Measurements from ENCODE around the gene LMNTD1. TPM values are rescaled to one million over a fixed set of nuclear protein-coding genes. Genes with fewer than 3 reads are reported as not detected.

Gene LMNTD1
- total RNA-seq, 4 donors from 2014 or later: not detected

DNA sequence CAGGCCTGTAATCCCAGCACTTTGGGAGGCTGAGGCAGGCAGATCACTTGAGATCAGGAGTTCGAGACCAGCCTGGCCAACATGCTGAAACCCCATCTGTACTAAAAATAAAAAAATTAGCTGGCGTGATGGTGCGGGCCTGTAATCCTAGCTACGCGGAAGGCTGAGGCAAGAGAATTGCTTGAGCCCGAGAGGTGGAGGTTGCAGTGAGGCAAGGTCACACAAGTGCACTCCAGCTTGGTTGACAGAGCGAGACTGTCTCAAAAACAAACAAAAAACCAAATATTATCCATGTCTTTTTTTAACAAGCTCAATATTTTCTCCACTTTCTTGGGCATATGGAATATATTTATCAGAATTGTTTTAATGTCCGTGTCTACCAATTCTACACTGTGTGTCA, 89.6 kb downstream of the LMNTD1 start:
- intact Hi-C loops (cut with DNase I; ENCODE audit: low total_unique reads) (no loop called here), in situ Hi-C loops (cut with MboI; ENCODE audit: low pct_ligation_motif_present in 1 of 4, low pct_unique_long_range_greater_than_20kb in 1 of 4, low sequenced_read_pairs in 3 of 4) (loop anchor here in 1 of 4 donors (25.0 kb wide), 1 partner anchor 99 kb away; the partner anchor contains the start of gene LMNTD1)
- no peak for DNase-seq
- 93 to 94% methylated on average over 8 of the region's 8 CpGs for WGBS, 2 donors (ENCODE audit: low coverage in 1 of 2)
- no peaks in the 10 kb centered on the region for H3K4me1 ChIP-seq
- no peak for TF ChIP-seq POLR2AphosphoS5 (IDR thresholded peaks at IDR 0.05)
- no peak for TF ChIP-seq EP300 (IDR thresholded peaks at IDR 0.05; ENCODE audit: low read depth)
- TF ChIP-seq, protein P1, sequence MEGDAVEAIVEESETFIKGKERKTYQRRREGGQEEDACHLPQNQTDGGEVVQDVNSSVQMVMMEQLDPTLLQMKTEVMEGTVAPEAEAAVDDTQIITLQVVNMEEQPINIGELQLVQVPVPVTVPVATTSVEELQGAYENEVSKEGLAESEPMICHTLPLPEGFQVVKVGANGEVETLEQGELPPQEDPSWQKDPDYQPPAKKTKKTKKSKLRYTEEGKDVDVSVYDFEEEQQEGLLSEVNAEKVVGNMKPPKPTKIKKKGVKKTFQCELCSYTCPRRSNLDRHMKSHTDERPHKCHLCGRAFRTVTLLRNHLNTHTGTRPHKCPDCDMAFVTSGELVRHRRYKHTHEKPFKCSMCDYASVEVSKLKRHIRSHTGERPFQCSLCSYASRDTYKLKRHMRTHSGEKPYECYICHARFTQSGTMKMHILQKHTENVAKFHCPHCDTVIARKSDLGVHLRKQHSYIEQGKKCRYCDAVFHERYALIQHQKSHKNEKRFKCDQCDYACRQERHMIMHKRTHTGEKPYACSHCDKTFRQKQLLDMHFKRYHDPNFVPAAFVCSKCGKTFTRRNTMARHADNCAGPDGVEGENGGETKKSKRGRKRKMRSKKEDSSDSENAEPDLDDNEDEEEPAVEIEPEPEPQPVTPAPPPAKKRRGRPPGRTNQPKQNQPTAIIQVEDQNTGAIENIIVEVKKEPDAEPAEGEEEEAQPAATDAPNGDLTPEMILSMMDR (IDR thresholded peaks at IDR 0.05): no peak
- TF ChIP-seq POLR2A (IDR thresholded peaks at IDR 0.05): no peak
- no peaks in the 10 kb centered on the region for H3K9me3 ChIP-seq
- no peaks in the 10 kb centered on the region for H3K27me3 ChIP-seq
- no peak overlapping the region for H3K4me3 ChIP-seq
- H3K27ac ChIP-seq: no peak overlapping the region
- H3K36me3 ChIP-seq: no peaks in the 10 kb centered on the region

DNA sequence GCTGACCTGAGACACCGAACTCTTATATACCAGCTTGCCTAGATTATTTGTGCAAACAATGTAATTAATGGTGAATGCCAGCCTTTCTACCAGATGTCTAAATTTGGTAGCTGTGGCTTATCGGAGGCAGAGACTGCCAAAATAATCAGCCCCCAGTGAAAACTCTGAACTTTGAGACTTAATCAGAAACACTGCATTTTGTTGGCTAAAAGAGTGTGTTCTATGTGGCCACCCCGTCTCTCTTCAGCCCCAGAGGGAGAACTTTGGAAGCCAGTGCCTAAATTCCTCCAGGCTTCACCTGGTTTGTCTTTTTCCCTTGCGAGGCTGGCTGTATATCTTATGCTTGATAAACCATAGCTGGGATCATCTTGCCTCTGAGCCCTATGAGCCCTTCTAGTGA, 90.1 kb downstream of the LMNTD1 start:
- no peak for DNase-seq

DNA sequence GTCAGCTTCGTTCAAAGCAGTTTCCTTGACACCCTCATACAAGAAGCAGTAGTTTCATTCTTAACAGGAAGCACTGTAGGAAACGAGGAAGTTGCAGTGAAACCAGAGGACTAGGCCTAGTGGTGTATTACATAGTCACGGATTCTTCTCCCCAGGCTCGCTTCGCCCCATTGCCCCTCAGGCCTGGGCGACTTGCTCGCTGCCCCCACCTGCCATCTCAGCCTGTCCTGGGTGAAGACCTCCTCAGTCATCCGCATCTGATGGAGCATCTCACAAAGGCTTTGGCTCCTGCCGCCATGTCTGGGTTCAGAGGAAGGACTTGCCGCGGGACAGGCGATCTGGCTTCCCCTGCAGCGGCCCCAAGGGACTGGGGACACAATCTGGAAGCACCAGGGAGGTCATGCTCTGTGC, 93.5 kb downstream of the LMNTD1 start:
- WGBS, 2 donors (ENCODE audit: low coverage in 1 of 2): 56 to 84% methylated on average over 3 to 13 of the region's 13 CpGs
- H3K9me3 ChIP-seq: no peaks in the 10 kb centered on the region
- no peaks in the 10 kb centered on the region for H3K36me3 ChIP-seq
- no peaks in the 10 kb centered on the region for H3K27me3 ChIP-seq
- H3K4me1 ChIP-seq: no peaks in the 10 kb centered on the region
- H3K4me3 ChIP-seq: no peak overlapping the region
- intact Hi-C loops (cut with DNase I; ENCODE audit: low total_unique reads): no loop called here
- TF ChIP-seq, protein P1 (IDR thresholded peaks at IDR 0.05): no peak
- no peak for TF ChIP-seq POLR2A (IDR thresholded peaks at IDR 0.05)
- TF ChIP-seq POLR2AphosphoS5 (IDR thresholded peaks at IDR 0.05): no peak
- TF ChIP-seq EP300 (IDR thresholded peaks at IDR 0.05; ENCODE audit: low read depth): no peak
- no peak for DNase-seq
- H3K27ac ChIP-seq: no peak overlapping the region
- in situ Hi-C loops (cut with MboI; ENCODE audit: low pct_ligation_motif_present in 1 of 4, low pct_unique_long_range_greater_than_20kb in 1 of 4, low sequenced_read_pairs in 3 of 4): loop anchor here in 1 of 4 donors (25.0 kb wide), 1 partner anchor 103 kb away; the partner anchor contains the start of gene LMNTD1

More for the DNA sequence above, 90.1 kb downstream of the LMNTD1 start:
- in situ Hi-C loops (cut with MboI; ENCODE audit: low pct_ligation_motif_present in 1 of 4, low pct_unique_long_range_greater_than_20kb in 1 of 4, low sequenced_read_pairs in 3 of 4) (loop anchor here in 1 of 4 donors (25.0 kb wide), 1 partner anchor 99 kb away; the partner anchor contains the start of gene LMNTD1), intact Hi-C loops (cut with DNase I; ENCODE audit: low total_unique reads) (no loop called here)
- H3K4me1 ChIP-seq: no peaks in the 10 kb centered on the region
- no peaks in the 10 kb centered on the region for H3K27me3 ChIP-seq
- no peak overlapping the region for H3K27ac ChIP-seq
- H3K36me3 ChIP-seq: no peaks in the 10 kb centered on the region
- TF ChIP-seq POLR2AphosphoS5 (IDR thresholded peaks at IDR 0.05) (no peak), EP300 (IDR thresholded peaks at IDR 0.05; ENCODE audit: low read depth) (no peak), POLR2A (IDR thresholded peaks at IDR 0.05) (no peak)
- TF ChIP-seq, protein P1 (IDR thresholded peaks at IDR 0.05): no peak
- no peak overlapping the region for H3K4me3 ChIP-seq
- 75% methylated on average over 4 of the region's 4 CpGs; no CpG with 5 or more reads in 1 of the 2 donors for WGBS, 2 donors (ENCODE audit: low coverage in 1 of 2)
- no peaks in the 10 kb centered on the region for H3K9me3 ChIP-seq

DNA sequence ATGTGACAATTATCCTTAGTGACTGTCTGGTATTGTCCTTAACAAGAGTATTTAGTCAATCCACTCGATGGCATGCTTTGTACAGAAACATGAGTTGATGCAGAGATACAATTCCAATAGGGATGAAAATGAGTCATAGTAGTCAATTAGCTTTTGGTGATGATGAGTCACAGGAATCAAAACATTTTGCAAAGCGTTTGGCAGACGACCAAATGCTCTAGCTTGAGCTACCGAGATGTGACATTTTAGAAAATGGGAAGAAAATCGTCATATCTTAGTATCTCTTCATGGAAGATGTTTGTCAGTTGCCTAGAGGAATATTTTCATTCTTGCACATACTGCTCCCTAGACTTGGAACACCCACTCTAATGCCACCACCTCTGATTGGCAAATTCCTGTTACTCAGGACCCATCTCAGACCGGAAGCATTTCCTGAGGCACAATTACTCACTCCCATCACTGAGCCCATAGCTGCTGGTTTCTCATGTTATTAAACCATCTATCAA, 95.0 kb downstream of the LMNTD1 start:
- Histone ChIP-seq H3K27ac (no peak overlapping the region), H3K4me1 (no peaks in the 10 kb centered on the region), H3K36me3 (no peaks in the 10 kb centered on the region), H3K27me3 (no peaks in the 10 kb centered on the region), H3K4me3 (no peak overlapping the region), H3K9me3 (no peaks in the 10 kb centered on the region)
- no peak for DNase-seq
- TF ChIP-seq EP300 (IDR thresholded peaks at IDR 0.05; ENCODE audit: low read depth) (no peak), POLR2AphosphoS5 (IDR thresholded peaks at IDR 0.05) (no peak), POLR2A (IDR thresholded peaks at IDR 0.05) (no peak)
- TF ChIP-seq, protein P1 (IDR thresholded peaks at IDR 0.05): no peak
- intact Hi-C loops (cut with DNase I; ENCODE audit: low total_unique reads) (no loop called here), in situ Hi-C loops (cut with MboI; ENCODE audit: low pct_ligation_motif_present in 1 of 4, low pct_unique_long_range_greater_than_20kb in 1 of 4, low sequenced_read_pairs in 3 of 4) (loop anchor here in 1 of 4 donors (25.0 kb wide), 1 partner anchor 104 kb away; the partner anchor contains the start of gene LMNTD1)
- WGBS, 2 donors (ENCODE audit: low coverage in 1 of 2): 38 to 68% methylated on average over 5 to 6 of the region's 6 CpGs

Data from transverse colon (tissue), 4 donors.